Measurements from ENCODE around the gene EPHB1. TPM values are rescaled to one million over a fixed set of nuclear protein-coding genes. Genes with fewer than 3 reads are reported as not detected.

EPHB1 gene
- total RNA-seq, result 1.0 and 1.5 TPM in 2 replicates

DNA sequence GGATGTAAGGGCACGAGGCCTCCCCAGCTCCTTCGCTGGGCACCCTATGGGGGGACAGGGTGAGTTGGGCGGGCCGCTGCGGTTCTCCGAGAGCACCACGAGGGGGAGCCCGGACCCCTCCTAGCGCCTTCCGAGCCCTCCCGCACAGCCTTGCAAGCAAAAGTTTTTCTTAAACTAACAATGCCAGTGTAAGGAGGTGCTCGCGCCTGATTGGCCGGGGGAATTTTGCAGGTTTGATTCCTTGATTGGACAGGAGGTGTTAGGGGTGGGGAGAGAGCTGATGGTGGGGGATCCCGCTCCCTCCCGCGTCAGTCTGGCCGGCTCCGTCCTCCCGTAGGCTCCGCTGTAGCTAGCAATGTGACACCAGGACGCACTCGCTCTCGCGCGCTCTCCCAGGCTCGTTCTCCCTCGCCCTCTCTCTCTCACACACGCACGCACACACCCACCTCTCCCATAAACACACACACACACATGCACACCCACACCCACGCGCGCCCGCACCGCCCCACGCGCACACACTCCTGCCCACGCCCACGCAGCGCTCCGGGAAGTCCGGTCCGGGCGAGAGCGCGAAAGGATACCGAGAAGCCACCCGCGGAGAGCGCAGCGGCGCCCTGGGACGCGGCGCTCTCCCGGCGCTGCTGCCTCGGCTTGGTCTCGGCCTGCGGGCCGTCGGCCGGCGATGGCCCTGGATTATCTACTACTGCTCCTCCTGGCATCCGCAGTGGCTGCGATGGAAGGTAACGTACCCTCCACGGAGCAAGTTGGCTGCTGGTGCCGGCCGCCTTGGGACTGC is at the start of gene EPHB1:
EPHB1 (plus strand) TSS at position 311 of the 796 bp plus-strand sequence.

Other genes starting within 250 kb of the EPHB1 start
- gene KY, start 144.2 kb upstream of the EPHB1 start, total RNA-seq, result not detected in 2 replicates

Data from bronchus fibroblast of lung (primary cell).